HG02943 (cell line): ENCODE results near the gene GRID1.
"Not testable (repeated sequence)": the region's sequence is repeated elsewhere in the genome, so short reads cannot be mapped to it uniquely, and the experiment has no call there.

Experiments
- ATAC-seq: cut with Tn5 transposase; IDR thresholded peaks from one replicate; pipeline ENCODE4 v1.9.1; 2021; ENCODE audit warnings: mild to moderate bottlenecking, low read depth, moderate library complexity; ENCODE audit not compliant: unreplicated experiment

The GRID1 gene

DNA sequence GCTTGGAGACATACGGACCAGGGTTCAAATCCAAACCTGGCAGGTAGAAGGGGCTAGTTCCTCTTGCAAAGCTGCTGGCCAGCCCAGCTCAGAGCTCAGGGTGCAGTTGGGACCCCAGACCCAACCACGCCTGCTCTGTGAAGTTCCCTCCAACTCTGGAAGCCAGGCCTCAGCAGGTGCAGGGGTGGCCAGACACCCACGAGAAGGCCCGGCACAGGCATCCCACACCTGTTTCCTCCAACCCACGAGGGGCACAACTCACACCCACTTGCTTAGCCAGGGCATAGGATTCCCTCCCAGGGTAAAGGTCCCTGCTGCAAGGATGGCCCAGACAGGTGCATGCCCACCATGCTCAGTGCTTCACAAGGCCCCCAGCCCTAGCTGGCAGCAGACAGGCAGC, 262.4 kb downstream of the GRID1 start:
- ATAC-seq = no peak

DNA sequence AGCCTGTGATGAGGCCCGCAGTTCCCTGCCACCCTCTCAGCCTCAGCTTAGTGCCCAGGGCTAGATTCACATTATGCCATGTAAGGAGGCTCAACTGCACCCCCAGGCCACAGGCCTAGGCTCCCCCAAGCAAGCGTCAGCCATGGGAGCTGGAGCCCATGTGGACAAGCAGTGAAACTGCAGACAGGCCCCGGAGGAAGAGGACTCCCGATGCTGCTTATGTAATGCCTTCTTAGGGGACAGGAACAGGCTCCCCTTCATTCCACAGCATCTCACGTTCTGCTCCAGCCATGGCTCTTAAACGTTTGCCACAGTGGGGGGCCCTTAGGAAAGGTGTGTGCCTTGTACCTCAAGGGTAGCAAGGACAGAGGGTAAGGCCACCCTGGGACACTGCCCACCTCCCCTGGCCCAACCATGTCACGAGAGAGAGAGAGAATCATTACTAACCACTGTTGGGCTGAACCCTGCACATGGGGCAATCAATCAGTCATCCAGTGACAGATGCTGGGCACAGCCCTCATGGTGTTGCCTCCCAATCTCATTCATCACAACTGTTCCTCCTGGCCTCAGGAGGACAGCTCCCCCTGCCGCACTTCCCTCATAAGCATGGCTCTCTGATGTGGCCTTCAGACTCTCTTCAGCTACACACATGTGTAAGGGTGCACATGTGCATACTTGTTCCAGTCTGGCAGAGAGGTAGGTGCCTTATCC, 263.0 kb downstream of the GRID1 start:
- no peak for ATAC-seq

DNA sequence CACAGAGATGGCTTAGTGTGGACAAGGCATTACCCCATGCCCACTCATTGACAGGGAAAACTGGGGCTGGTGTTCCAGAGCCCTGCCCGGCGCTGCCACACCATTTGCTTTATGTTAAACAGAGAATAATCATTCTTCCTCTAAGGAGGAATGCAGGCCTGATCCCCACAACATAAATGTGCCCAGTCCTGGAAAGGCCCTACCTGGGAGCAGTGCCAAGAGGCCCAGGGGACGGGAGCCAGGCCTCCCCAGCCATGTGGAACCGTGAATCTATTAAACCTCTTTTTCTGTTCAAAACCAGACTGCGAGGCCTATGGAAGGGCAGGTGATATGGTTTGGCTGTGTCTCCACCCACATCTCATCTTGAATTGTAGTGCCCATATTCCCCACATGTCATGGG, 264.1 kb downstream of the GRID1 start:
- no peak for ATAC-seq

DNA sequence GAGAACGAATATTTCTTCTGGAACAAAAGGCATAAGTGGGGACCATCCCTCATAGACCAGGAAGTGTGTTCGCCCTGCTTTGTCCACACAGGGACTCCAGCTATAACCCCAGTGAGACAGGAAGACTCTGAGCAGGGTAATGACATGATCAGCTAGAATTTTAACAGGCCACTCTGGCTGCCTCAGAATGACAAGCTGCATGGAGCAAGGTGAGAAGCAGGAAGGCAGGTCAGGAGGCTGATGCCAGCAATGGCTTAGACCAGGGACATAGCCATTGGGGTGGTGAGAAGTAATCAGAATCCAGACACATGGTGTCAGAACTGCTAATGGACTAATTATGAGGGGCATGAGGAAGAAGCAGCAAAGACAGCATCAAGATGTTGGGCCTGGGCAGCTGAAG, 264.6 kb downstream of the GRID1 start:
- no peak for ATAC-seq

DNA sequence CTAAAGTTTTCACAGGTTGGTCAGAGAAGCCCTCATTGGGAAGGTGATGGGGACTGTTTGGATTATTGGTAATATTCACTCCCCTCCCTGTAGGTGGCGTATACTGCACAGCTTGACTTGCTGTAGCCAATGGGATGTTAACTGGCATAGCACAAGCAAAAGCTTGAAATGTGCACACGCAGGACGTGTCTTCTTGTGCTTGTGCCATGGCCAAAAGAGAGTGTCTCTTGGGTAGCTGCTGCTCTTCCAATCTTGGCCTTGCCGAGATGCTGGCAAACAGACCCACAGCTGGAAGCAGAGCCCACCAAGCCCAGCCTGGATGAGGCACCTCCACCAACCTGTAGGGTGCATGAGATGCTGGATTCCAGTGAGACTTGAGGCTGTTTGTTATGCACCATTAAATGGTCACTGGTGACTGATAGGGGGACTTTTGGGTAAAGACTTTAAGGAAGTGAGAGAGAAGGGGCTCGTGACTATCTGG, 266.0 kb downstream of the GRID1 start:
- ATAC-seq = no peak

DNA sequence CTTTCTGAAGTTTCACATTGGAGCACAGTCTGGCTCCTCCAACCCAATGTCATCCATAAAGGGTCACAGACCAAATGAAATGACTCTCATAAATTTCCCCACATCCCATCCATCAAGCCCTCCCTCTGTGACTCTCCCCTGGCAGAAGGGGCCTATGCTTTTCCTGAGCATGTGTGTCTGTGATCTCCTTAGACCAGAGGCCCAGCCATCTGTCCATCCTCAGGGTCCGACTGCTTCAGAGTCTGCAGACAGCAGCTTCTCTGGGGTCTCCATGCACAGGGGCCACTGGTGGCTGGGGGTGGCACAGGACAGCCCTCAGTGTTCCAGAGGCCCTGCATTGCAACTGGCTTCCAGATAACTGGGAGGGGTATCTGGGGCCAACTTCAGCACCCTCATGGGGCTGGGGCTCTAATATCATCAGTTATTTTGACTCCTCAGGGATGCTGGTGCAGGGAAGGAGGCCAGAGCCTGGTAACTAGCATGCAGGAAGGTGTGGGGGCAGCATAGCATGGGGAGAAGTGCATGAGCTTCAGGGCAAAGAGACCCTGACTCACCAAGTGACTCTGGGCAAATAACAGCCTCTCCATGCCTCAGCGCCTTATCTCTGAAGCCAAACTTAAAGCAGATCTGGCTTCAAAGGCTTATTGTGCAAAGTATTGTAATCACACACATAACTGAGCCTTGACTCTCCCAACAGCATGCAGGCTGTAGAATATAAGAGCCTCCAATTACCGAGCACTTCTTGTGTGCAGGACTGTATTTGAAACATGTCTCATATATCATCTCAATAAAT, 266.9 kb downstream of the GRID1 start:
- no peak for ATAC-seq

DNA sequence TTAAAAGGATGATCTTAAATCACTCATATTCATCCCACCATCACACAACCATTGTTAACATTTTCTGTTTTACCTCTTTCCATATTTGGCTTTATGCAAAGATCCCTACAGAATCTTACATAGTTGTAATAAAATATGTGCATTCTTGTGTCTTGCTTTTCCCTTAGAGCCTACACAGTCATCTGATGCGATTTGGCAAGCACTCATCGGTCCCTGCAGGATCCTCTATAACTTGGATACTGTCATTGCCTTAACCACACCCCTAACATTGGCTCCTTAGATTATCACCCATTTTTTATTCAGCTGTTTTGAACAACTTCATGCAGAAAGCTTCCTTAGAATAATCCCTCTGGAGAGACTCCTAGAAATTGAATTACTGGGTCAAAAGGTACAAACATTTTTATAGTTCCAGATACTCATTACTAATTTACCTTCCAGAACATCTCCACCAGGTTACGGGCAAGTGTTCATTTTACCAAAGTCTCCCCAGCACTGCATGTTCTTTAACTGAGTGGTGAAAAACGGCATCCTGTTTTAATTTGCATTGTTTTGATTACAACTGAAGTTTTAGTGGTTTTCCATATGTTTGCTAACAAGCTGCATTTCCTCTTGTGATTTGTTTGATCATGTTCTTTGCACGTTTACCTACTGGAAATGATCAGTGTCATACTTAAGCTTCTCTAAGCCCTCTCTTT, 268.3 kb downstream of the GRID1 start:
- ATAC-seq = no peak

DNA sequence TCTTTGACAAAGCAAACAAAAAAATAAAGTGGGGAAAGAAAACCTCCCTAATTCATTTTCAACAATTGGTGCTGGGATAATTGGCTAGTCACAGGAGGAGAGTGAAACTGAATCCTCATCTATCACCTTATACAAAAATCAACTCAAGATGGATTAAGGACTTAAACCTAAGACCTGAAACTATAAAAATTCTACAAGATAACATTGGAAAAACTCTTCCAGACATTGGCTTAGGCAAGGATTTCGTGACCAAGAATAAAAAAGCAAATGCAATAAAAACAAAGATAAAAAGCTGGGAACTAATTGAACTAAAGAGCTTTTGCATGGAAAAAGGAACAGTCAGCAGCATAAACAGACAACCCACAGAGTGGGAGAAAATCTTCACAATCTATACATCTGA, 271.5 kb downstream of the GRID1 start:
- ATAC-seq = not testable (repeated sequence)

DNA sequence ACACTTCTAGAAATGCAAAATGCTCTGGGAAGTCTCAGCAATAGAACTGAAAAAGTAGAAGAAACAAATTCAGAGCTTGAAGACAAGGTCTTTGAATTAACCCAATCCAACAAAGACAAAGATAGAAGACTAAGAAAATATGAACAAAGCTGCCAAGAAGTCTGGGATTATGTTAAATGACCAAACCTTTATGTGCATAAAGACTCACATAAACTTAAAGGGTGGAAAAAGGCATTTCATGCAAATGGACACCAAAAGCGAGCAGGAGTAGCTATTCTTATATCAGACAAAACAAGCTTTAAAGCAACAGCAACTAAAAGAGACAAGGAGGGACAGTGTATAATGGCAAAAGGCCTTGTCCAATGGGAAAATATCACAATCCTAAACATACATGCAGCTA, 274.3 kb downstream of the GRID1 start:
- not testable (repeated sequence) for ATAC-seq

DNA sequence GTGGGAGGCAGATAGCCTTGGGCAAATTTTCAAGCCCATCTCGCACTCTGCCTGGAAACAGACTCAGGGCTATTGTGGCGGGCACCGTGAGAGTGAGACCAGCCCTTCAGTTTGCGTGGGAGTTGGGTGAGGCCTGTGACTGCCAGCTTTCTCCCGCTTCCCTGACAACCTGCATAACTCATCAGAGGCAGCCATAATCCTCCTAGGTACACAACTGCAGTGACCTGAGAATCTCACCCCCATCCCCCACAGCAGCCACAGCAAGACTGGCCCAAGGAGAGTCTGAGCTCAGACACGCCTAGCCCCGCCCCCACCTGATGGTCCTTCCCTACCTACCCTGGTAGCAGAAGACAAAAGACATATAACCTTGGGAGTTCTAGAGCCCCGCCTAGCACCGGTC, 275.4 kb downstream of the GRID1 start:
- no peak for ATAC-seq

DNA sequence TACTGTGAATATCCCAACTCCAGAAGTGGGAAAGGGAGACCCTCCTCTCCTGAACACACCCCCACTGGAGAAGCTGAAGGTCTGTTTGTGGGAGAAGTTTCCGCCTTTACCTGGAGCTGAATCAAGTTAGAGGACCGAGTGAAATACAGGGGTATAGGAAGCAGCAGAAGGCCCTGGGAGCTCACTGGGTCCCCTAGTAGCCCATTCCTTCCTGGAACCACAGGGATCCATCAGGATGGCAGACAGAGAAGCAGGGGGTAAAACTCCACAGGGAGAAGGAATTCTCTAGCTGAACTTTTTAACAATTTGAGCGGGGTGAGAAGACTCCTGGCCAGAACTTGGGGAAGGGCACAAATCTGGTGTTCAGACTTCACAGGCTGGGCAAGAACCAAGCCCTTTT, 275.8 kb downstream of the GRID1 start:
- no peak for ATAC-seq

DNA sequence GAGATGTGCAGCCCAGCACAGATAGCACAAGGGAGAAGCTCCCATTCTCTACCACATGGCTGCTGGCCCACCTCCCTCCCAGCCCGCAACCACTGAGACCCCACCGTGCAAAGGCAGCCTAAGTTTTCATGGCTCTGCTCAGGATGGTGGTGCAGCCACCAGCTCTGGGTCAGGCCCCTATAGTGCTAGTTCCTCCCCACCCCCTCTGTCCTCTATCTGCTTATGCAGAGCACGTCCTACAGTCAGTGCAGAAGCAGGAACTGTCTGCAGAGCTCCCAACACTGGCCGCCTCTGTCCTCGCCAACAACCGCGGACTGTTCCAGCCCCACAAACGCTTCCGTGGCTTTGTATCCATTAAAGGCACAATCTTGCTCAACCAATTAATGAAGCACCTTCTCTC, 278.9 kb downstream of the GRID1 start:
- no peak for ATAC-seq

DNA sequence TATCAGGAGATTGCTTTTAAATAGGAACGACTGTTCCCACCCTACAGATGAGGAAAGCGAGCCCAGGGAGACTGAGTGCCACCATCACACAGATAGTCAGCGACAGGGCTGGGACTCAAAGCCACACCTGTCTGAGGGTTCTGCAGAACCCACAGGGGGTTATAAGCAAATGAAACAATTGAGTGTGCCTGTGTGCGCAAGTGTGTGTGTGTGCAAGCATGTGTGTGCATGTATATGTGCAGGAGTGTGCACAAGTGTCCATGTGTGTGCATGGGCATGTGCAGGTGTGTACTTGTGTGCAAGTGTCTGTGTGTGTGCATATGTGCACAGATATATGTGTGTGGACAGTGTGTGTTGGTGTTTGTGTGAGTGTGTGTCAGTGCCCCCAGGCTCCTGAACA, 280.2 kb downstream of the GRID1 start:
- no peak for ATAC-seq

DNA sequence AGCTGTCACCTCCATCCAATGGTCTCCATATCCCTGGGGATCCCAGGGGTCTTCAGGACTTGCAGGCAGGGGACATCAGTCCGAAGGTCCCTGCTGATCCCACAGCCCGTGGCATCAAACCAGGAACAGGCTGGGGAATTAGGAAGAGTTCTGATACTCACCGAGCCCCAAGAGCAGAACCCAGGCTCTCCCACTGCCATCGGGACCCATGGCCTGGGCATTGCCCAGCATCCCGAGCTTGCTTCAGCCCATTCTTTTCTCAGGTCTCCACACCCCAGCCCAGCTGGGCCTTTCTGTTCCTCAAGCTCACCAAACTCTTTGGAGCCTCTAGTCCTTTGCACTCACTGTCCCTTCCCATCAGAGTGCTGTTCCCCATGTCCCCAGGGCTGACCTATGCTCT, 280.9 kb downstream of the GRID1 start:
- no peak for ATAC-seq

DNA sequence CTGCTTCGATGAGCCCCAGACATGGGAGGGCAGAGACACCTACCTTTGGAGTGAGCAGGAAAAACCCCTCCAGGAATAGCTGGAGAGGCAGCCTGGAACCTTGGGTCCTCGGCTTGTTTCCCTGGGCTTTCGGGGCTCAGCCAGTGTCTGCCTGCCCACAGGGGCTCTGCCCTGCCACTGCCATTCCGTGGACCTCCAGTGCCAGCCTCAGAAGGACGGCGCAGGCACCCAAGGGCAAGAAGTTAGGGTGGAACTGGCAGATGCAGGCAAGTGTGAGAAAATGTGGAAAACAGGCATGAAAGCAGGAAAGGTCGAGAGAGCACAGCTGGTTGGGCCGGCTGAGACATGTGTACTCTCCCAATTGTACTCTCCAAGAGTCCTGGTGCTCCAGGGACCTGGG, 281.5 kb downstream of the GRID1 start:
- no peak for ATAC-seq

DNA sequence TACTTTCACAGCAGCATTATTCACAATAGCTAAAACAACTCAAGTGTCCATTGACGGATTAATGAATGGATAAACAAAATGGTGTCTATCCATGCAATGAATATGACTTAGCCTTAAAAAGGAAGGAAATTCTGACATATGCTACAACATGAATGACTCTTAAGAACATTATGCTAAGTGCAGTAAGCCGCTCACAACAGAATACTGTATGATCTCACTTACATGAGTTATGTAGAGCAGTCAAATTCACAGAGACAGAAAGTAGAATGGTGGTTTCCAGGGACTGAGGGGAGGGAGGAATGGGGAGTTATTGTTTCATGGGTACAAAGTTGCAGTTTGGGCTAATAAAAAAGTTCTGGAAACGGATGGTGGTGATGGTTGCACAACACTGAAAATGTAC, 282.0 kb downstream of the GRID1 start:
- ATAC-seq = no peak

DNA sequence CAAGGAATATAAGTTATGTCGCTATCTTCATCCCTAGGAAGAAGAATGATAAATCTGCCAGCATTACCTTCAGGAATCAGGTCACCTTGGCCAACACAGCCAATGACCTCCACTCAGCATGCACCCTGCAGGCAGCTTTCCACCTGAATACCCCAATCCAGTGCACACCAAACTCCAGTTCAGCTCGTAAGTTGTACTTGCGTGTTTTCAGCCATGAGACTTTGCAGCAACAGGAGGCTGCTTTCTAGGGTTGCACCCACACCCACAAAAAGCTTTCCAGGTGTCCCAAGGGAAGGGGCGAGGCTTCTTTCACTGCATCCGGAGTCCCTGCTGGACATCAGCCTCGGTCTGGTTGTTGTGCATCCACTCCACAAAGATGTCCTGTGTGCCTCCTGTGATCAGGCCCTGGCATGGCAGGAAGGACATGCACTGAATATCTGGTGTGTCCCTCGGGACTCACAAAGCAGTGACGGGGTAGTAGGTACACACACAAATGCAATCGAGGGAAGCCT, 282.9 kb downstream of the GRID1 start:
- no peak for ATAC-seq

DNA sequence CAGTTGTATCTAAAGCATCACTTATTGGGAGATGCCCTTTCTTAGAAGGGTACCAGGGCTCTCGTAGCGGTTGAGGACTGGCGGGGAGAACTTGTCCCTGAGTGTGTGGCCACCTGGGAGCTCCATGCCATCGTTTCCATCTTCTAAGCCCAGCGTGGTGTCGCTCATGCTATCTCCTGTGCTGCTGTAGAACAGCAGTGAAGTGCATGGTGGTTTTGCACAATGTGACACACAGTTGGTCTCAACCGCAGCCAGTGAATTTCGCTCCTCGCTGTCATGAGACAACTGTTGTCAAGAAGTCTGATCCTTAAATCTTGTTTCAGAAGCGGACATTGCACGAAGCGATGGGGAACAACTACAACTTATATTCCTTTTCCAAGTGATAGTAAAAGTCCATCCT, 283.4 kb downstream of the GRID1 start:
- ATAC-seq = no peak

DNA sequence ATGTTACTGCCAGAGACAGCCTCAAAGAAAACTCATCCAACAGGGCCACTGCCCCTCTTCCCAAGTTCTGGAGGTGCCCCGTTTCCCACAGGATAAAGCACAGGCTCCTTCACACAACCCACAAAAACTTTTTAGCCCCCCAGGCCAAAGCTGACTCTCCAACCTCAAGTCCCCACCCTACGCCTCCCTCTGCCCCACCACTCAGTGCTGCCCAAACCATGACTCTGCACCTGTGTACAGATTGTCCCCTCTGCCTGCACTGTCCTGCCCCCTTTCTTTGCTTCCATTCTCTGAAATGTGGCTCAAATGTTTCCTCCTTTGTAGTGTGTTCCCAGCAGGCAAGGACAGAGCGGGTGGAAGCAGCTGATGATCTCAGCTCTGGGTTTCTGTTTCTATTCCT, 284.0 kb downstream of the GRID1 start:
- ATAC-seq = no peak

DNA sequence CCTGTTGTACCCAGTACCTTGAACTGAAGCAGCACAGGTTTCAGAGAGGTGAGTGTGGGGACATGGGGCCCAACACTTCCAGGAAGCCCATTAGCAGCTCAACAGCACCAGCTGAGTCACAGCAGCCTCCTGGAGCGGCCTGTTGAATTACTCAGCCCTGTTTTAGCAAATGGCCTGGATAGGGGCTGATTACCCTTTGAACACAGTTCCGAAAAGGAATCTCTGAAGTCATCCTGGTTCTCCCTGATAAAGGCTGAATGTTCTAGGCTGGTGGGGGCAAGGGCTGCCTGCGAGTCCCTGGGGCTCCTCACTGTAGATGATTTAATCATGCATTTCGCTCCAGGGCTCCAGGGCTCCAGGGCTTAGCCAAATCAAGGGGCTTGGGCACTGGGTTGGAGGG, 287.5 kb downstream of the GRID1 start:
- no peak for ATAC-seq

DNA sequence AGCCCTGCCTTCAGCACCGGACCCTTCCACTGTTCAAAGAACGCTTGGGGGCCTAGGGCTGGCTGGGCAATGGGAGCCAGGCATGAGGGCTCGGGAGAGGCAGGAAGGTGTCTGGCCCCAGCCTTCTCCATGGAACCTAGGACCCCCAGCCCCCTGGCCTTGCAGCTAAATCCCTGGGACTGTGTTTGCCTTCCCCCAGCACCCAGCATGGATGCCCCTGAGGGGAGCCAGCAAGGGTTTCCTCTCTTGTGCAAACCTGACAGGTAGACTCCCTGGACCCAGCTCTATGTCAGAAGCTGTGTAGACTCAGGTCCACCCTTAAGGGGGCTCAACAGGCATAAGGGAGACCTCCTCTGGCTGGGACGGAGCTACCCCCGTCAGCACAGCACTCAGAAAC, 288.0 kb downstream of the GRID1 start:
- ATAC-seq = no peak
